Activated naive CD8-positive, alpha-beta T cell treated with anti-CD3 and anti-CD28 coated beads, Interleukin-2, amount 50 U/mL, for 24 hours (primary cell): Measurements from ENCODE around the gene ARL3.
"Not testable (repeated sequence)": the region's sequence is repeated elsewhere in the genome, so short reads cannot be mapped to it uniquely, and the experiment has no call there.

Experiments
- ATAC-seq: fragments of 150-1000 bp; cut with Tn5 transposase; one replicate; pipeline ENCODE4 v1.10.0; 2021
- DNase-seq: peaks from one replicate; pipeline ENCODE4 v3.0.0; 2021
- H3K27ac Mint-ChIP-seq: one replicate; pipeline ENCODE4 v1.8.0; 2021; ENCODE audit warnings: mild to moderate bottlenecking, mixed read lengths
- H3K27me3 Mint-ChIP-seq: one replicate; pipeline ENCODE4 v1.8.0; 2021; ENCODE audit warnings: mixed read lengths
- H3K36me3 Mint-ChIP-seq: one replicate; pipeline ENCODE4 v1.8.0; 2021; ENCODE audit warnings: low read depth, mixed read lengths
- H3K4me1 Mint-ChIP-seq: one replicate; pipeline ENCODE4 v1.8.0; 2021; ENCODE audit warnings: mixed read lengths
- H3K4me3 Mint-ChIP-seq: one replicate; pipeline ENCODE4 v1.8.0; 2021; ENCODE audit warnings: mild to moderate bottlenecking, moderate library complexity, mixed read lengths
- H3K9me3 Mint-ChIP-seq: one replicate; pipeline ENCODE4 v1.8.0; 2021; ENCODE audit warnings: mixed read lengths

The ARL3 gene

GRCh38 chr10:102723989-102724388 is 9.8 kb upstream of the ARL3 start:
- Mint-ChIP-seq H3K27me3 (no peaks in the 10 kb centered on the region), H3K9me3 (no peaks in the 10 kb centered on the region), H3K27ac (no peak overlapping the region), H3K36me3 (peaks cover 32% of the 10 kb centered on the region), H3K4me3 (no peak overlapping the region), H3K4me1 (peaks cover 30% of the 10 kb centered on the region)
- ATAC-seq (no peak), DNase-seq (no peak)

- Mint-ChIP-seq H3K9me3 (no peaks in the 10 kb centered on the region), H3K36me3 (peaks cover 34% of the 10 kb centered on the region), H3K4me3 (no peak overlapping the region), H3K27ac (no peak overlapping the region), H3K27me3 (no peaks in the 10 kb centered on the region), H3K4me1 (peaks cover 38% of the 10 kb centered on the region)
- DNase-seq (no peak), ATAC-seq (no peak)
Observed at GRCh38 chr10:102721954-102722353, 7.8 kb upstream of the ARL3 start.

- Mint-ChIP-seq H3K27ac (no peak overlapping the region), H3K9me3 (no peaks in the 10 kb centered on the region), H3K4me1 (peaks cover 47% of the 10 kb centered on the region), H3K36me3 (peaks cover 41% of the 10 kb centered on the region), H3K4me3 (no peak overlapping the region), H3K27me3 (no peaks in the 10 kb centered on the region)
- no peak for DNase-seq
- no peak for ATAC-seq
Observed at GRCh38 chr10:102720775-102721301, 6.6 kb upstream of the ARL3 start.

GRCh38 chr10:102720337-102720736 is 6.1 kb upstream of the ARL3 start:
- no peak for DNase-seq
- Mint-ChIP-seq H3K36me3 (peaks cover 42% of the 10 kb centered on the region), H3K27me3 (no peaks in the 10 kb centered on the region), H3K9me3 (no peaks in the 10 kb centered on the region), H3K4me1 (peaks cover 52% of the 10 kb centered on the region), H3K27ac (no peak overlapping the region), H3K4me3 (no peak overlapping the region)
- ATAC-seq, result no peak

GRCh38 chr10:102718220-102718619 is 4.0 kb upstream of the ARL3 start:
- no peak for DNase-seq
- Mint-ChIP-seq H3K4me1 (peaks cover 55% of the 10 kb centered on the region), H3K27me3 (no peaks in the 10 kb centered on the region), H3K36me3 (peaks cover 35% of the 10 kb centered on the region), H3K27ac (no peak overlapping the region), H3K4me3 (peak overlapping the region; percentile 93), H3K9me3 (no peaks in the 10 kb centered on the region)
- no peak for ATAC-seq

- peak overlapping the region; percentile 93 for H3K4me3 Mint-ChIP-seq
- not testable (repeated sequence) for DNase-seq, H3K9me3 Mint-ChIP-seq, ATAC-seq, H3K27ac Mint-ChIP-seq, H3K27me3 Mint-ChIP-seq
- H3K36me3 Mint-ChIP-seq, result peaks cover 33% of the 10 kb centered on the region
- H3K4me1 Mint-ChIP-seq, result peaks cover 65% of the 10 kb centered on the region
Observed at GRCh38 chr10:102716900-102717565, 2.8 kb upstream of the ARL3 start.

- H3K4me1 Mint-ChIP-seq, result peaks cover 70% of the 10 kb centered on the region
- no peaks in the 10 kb centered on the region for H3K27me3 Mint-ChIP-seq
Observed at GRCh38 chr10:102715880-102716279, 1.7 kb upstream of the ARL3 start.

GRCh38 chr10:102714621-102715455 is 641 bp upstream of the ARL3 start, which contains the start of gene SFXN2:
SFXN2 (plus strand) TSS chr10:102714636; CDS start chr10:102726637, 12,001 bp downstream.
- DNase-seq (peak; percentile 56), ATAC-seq (peak; percentile 13)
- Mint-ChIP-seq H3K4me3 (peak within 1 kb of the TSS; percentile 93), H3K4me1 (peaks cover 76% of the 10 kb centered on the region), H3K36me3 (peaks cover 29% of the 10 kb centered on the region), H3K27ac (peak within 1 kb of the TSS; percentile 84), H3K9me3 (no peaks in the 10 kb centered on the region), H3K27me3 (no peaks in the 10 kb centered on the region)

More at GRCh38 chr10:102715880-102716279, 1.7 kb upstream of the ARL3 start:
- H3K36me3 Mint-ChIP-seq, result peaks cover 29% of the 10 kb centered on the region
- DNase-seq, result no peak
- no peaks in the 10 kb centered on the region for H3K9me3 Mint-ChIP-seq
- H3K27ac Mint-ChIP-seq, result peak overlapping the region; percentile 21
- peak overlapping the region; percentile 93 for H3K4me3 Mint-ChIP-seq
- ATAC-seq, result no peak

GRCh38 chr10:102713539-102713813 is 721 bp downstream of the ARL3 start:
- peaks cover 24% of the 10 kb centered on the region for H3K36me3 Mint-ChIP-seq
- H3K27ac Mint-ChIP-seq, result peak overlapping the region; percentile 83
- no peak for DNase-seq
- H3K4me1 Mint-ChIP-seq, result peaks cover 70% of the 10 kb centered on the region
- peak; percentile 47 for ATAC-seq
- no peaks in the 10 kb centered on the region for H3K9me3 Mint-ChIP-seq
- H3K27me3 Mint-ChIP-seq, result no peaks in the 10 kb centered on the region
- H3K4me3 Mint-ChIP-seq, result peak overlapping the region; percentile 93

- peaks cover 22% of the 10 kb centered on the region for H3K36me3 Mint-ChIP-seq
- peak overlapping the region; percentile 83 for H3K27ac Mint-ChIP-seq
- peaks cover 68% of the 10 kb centered on the region for H3K4me1 Mint-ChIP-seq
- no peak for DNase-seq
- H3K27me3 Mint-ChIP-seq, result no peaks in the 10 kb centered on the region
- no peak for ATAC-seq
- H3K9me3 Mint-ChIP-seq, result no peaks in the 10 kb centered on the region
- H3K4me3 Mint-ChIP-seq, result peak overlapping the region; percentile 93
Observed at GRCh38 chr10:102712843-102713538, 1.2 kb downstream of the ARL3 start.

GRCh38 chr10:102712089-102712488 is 2.1 kb downstream of the ARL3 start:
- H3K4me3 Mint-ChIP-seq, result peak overlapping the region; percentile 93
- H3K27ac Mint-ChIP-seq, result peak overlapping the region; percentile 83
- ATAC-seq, result no peak
- H3K4me1 Mint-ChIP-seq, result peaks cover 66% of the 10 kb centered on the region
- peaks cover 13% of the 10 kb centered on the region for H3K36me3 Mint-ChIP-seq
- H3K27me3 Mint-ChIP-seq, result no peaks in the 10 kb centered on the region
- DNase-seq, result no peak
- H3K9me3 Mint-ChIP-seq, result no peaks in the 10 kb centered on the region

- peaks cover 2% of the 10 kb centered on the region for H3K36me3 Mint-ChIP-seq
- no peaks in the 10 kb centered on the region for H3K9me3 Mint-ChIP-seq
- peak overlapping the region; percentile 38 for H3K4me3 Mint-ChIP-seq
Observed at GRCh38 chr10:102710609-102711008, 3.6 kb downstream of the ARL3 start.

GRCh38 chr10:102705531-102705930 is 8.7 kb downstream of the ARL3 start:
- H3K4me3 Mint-ChIP-seq, result no peak overlapping the region
- peaks cover 10% of the 10 kb centered on the region for H3K36me3 Mint-ChIP-seq
- peak overlapping the region; percentile 91 for H3K27ac Mint-ChIP-seq
- no peaks in the 10 kb centered on the region for H3K9me3 Mint-ChIP-seq
- no peaks in the 10 kb centered on the region for H3K27me3 Mint-ChIP-seq
- ATAC-seq (no peak), DNase-seq (no peak)
- H3K4me1 Mint-ChIP-seq, result peaks cover 61% of the 10 kb centered on the region

More at GRCh38 chr10:102710609-102711008, 3.6 kb downstream of the ARL3 start:
- peak; percentile 15 for ATAC-seq
- peak overlapping the region; percentile 75 for H3K27ac Mint-ChIP-seq
- no peak for DNase-seq
- peaks cover 61% of the 10 kb centered on the region for H3K4me1 Mint-ChIP-seq
- H3K27me3 Mint-ChIP-seq, result no peaks in the 10 kb centered on the region

GRCh38 chr10:102704915-102705314 is 9.3 kb downstream of the ARL3 start:
- peaks cover 11% of the 10 kb centered on the region for H3K36me3 Mint-ChIP-seq
- ATAC-seq (peak; percentile 82), DNase-seq (no peak)
- peaks cover 55% of the 10 kb centered on the region for H3K4me1 Mint-ChIP-seq
- peak overlapping the region; percentile 38 for H3K4me3 Mint-ChIP-seq
- no peaks in the 10 kb centered on the region for H3K9me3 Mint-ChIP-seq
- H3K27ac Mint-ChIP-seq, result peak overlapping the region; percentile 91
- no peaks in the 10 kb centered on the region for H3K27me3 Mint-ChIP-seq
